Embryonic facial prominence (tissue), 1 donor: Measurements from ENCODE around the gene WNT1.

Source experiments
- DNase-seq: peaks from one replicate; pipeline ENCODE4 v3.0.0-alpha.2; 2016; ENCODE audit errors: extremely low spot score

The WNT1 gene

GRCh38 chr12:49028666-49029275, 50.6 kb downstream of the WNT1 start:
- no peak for DNase-seq

DNA sequence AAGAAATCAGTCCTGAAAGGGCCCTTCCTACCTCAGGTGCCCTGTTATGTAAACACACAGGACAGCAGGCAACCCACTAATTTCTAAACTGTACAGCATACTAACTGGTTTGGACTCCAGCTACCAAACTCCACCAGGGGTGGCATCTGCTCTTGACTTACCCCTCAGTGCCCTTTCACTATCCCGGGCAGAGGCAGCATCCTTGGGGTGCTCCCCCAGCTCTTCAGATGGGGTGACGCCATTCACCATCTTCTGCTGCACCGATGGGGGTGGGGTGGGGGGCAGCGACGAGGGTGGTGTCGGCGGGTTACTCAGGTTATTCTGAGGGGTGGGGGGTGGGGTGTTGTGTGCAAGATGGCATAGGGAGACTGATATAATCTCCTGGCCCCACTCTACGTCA, 52.0 kb downstream of the WNT1 start:
- no peak for DNase-seq

GRCh38 chr12:49030714-49031572, 52.8 kb downstream of the WNT1 start:
- no peak for DNase-seq

- DNase-seq, result no peak
Measured at GRCh38 chr12:49031573-49032161, 53.5 kb downstream of the WNT1 start.
